Stimulated activated CD8-positive, alpha-beta memory T cell treated with anti-CD3 and anti-CD28 coated beads, Interleukin-7, amount 100 ng/mL, for 1 hour (primary cell): ENCODE data around the gene CLCN4.

Source experiments
- DNase-seq, 2 donors: peaks; one replicate each; pipeline ENCODE4 v3.0.0-alpha.2; 2020; ENCODE audit warnings: low read depth in 2 of 2

The CLCN4 gene

GRCh38 chrX:10130354-10130753 is 26.4 kb upstream of the CLCN4 start:
- DNase-seq: no peak

- no peak for DNase-seq
These were observed 22.6 kb upstream of the CLCN4 start for GRCh38 chrX:10133980-10134676.

- no peak for DNase-seq
These were observed 21.9 kb upstream of the CLCN4 start for GRCh38 chrX:10134921-10135320.

GRCh38 chrX:10135561-10136399 is 21.0 kb upstream of the CLCN4 start:
- no peak for DNase-seq

GRCh38 chrX:10138726-10139125 is 18.0 kb upstream of the CLCN4 start:
- no peak for DNase-seq

- no peak for DNase-seq
These were observed 16.5 kb upstream of the CLCN4 start for GRCh38 chrX:10140264-10140663.

- no peak for DNase-seq
These were observed 14.7 kb upstream of the CLCN4 start for GRCh38 chrX:10142041-10142599.

- no peak for DNase-seq
These were observed 13.4 kb upstream of the CLCN4 start for GRCh38 chrX:10143071-10143983.

GRCh38 chrX:10146346-10146745 is 10.4 kb upstream of the CLCN4 start:
- DNase-seq: no peak

- no peak for DNase-seq
These were observed 4.7 kb upstream of the CLCN4 start for GRCh38 chrX:10152086-10152485.

GRCh38 chrX:10155137-10155536 is 1.6 kb upstream of the CLCN4 start:
- DNase-seq: no peak

- no peak for DNase-seq
These were observed 212 bp downstream of the CLCN4 start for GRCh38 chrX:10157032-10157341.

- no peak for DNase-seq
These were observed 768 bp downstream of the CLCN4 start for GRCh38 chrX:10157543-10157942.

GRCh38 chrX:10158279-10159144 is 1.7 kb downstream of the CLCN4 start:
- DNase-seq: no peak

- no peak for DNase-seq
These were observed 2.3 kb downstream of the CLCN4 start for GRCh38 chrX:10159145-10159468.

- no peak for DNase-seq
These were observed 3.4 kb downstream of the CLCN4 start for GRCh38 chrX:10160211-10160610.

- no peak for DNase-seq
These were observed 6.3 kb downstream of the CLCN4 start for GRCh38 chrX:10163031-10163430.

- DNase-seq: no peak
These were observed 8.1 kb downstream of the CLCN4 start for GRCh38 chrX:10164879-10165278.

GRCh38 chrX:10165580-10166247 is 8.9 kb downstream of the CLCN4 start:
- no peak for DNase-seq

- no peak for DNase-seq
These were observed 9.5 kb downstream of the CLCN4 start for GRCh38 chrX:10166248-10166716.

- no peak for DNase-seq
These were observed 10.0 kb downstream of the CLCN4 start for GRCh38 chrX:10166731-10167151.
